ENCODE data around the gene OS9. TPM values are rescaled to one million over a fixed set of nuclear protein-coding genes. Genes with fewer than 3 reads are reported as not detected.

OS9 gene
- total RNA-seq, 1 donor = 211 TPM

GRCh38 chr12:57752668-57753000 is 58.7 kb downstream of the OS9 start:
- H2AFZ ChIP-seq (ENCODE audit: low read length) = peak overlapping the region; percentile 84
- TF ChIP-seq CTCF (IDR thresholded peaks at IDR 0.05; ENCODE audit: extremely low read depth, low read depth, low read length) = no peak
- DNase-seq (ENCODE audit: insufficient read length, low spot score, missing footprints) = no peak
- peaks cover 29% of the 10 kb centered on the region for H3K36me3 ChIP-seq (ENCODE audit: insufficient read depth, low read length)
- no peaks in the 10 kb centered on the region for H4K20me1 ChIP-seq (ENCODE audit: insufficient read depth, low read length)
- H3K27ac ChIP-seq (ENCODE audit: low read depth, low read length) = no peak overlapping the region
- H3K79me2 ChIP-seq (ENCODE audit: insufficient read depth, low read length) = peaks cover 34% of the 10 kb centered on the region
- peak overlapping the region; percentile 85 for H3K4me2 ChIP-seq (ENCODE audit: insufficient read depth, low read length)
- peaks cover 39% of the 10 kb centered on the region for H3K27me3 ChIP-seq (ENCODE audit: insufficient read depth, low read length)
- H3K4me1 ChIP-seq (ENCODE audit: insufficient read depth, low read length) = peaks cover 16% of the 10 kb centered on the region
- peak overlapping the region; percentile 85 for H3K4me3 ChIP-seq (ENCODE audit: insufficient read depth, low read length)
- H3K9me3 ChIP-seq (ENCODE audit: low read depth, low read length) = no peaks in the 10 kb centered on the region

GRCh38 chr12:57753756-57754337 is 59.9 kb downstream of the OS9 start:
- Histone ChIP-seq H3K27me3 (ENCODE audit: insufficient read depth, low read length) (peaks cover 49% of the 10 kb centered on the region), H3K4me3 (ENCODE audit: insufficient read depth, low read length) (no peak overlapping the region), H2AFZ (ENCODE audit: low read length) (no peak overlapping the region), H4K20me1 (ENCODE audit: insufficient read depth, low read length) (no peaks in the 10 kb centered on the region), H3K27ac (ENCODE audit: low read depth, low read length) (no peak overlapping the region), H3K4me2 (ENCODE audit: insufficient read depth, low read length) (no peak overlapping the region), H3K4me1 (ENCODE audit: insufficient read depth, low read length) (peaks cover 16% of the 10 kb centered on the region), H3K9me3 (ENCODE audit: low read depth, low read length) (no peaks in the 10 kb centered on the region), H3K36me3 (ENCODE audit: insufficient read depth, low read length) (peaks cover 20% of the 10 kb centered on the region), H3K79me2 (ENCODE audit: insufficient read depth, low read length) (peaks cover 34% of the 10 kb centered on the region)
- TF ChIP-seq CTCF (IDR thresholded peaks at IDR 0.05; ENCODE audit: extremely low read depth, low read depth, low read length) = no peak
- DNase-seq (ENCODE audit: insufficient read length, low spot score, missing footprints) = peak; percentile 82

GRCh38 chr12:57754411-57755193 is 60.7 kb downstream of the OS9 start, which contains the start of gene MARCHF9:
MARCHF9 (plus strand) TSS chr12:57755103; CDS start chr12:57755529, 426 bp downstream.
- H3K4me2 ChIP-seq (ENCODE audit: insufficient read depth, low read length) = peak within 1 kb of the TSS; percentile 58
- peaks cover 13% of the 10 kb centered on the region for H3K36me3 ChIP-seq (ENCODE audit: insufficient read depth, low read length)
- H3K27me3 ChIP-seq (ENCODE audit: insufficient read depth, low read length) = peaks cover 49% of the 10 kb centered on the region
- H4K20me1 ChIP-seq (ENCODE audit: insufficient read depth, low read length) = no peaks in the 10 kb centered on the region
- H3K27ac ChIP-seq (ENCODE audit: low read depth, low read length) = no peak within 1 kb of the TSS
- H3K4me1 ChIP-seq (ENCODE audit: insufficient read depth, low read length) = peaks cover 16% of the 10 kb centered on the region
- DNase-seq (ENCODE audit: insufficient read length, low spot score, missing footprints) = peak; percentile 83
- H2AFZ ChIP-seq (ENCODE audit: low read length) = no peak within 1 kb of the TSS
- no peaks in the 10 kb centered on the region for H3K9me3 ChIP-seq (ENCODE audit: low read depth, low read length)
- TF ChIP-seq CTCF (IDR thresholded peaks at IDR 0.05; ENCODE audit: extremely low read depth, low read depth, low read length) = no peak
- H3K4me3 ChIP-seq (ENCODE audit: insufficient read depth, low read length) = peak within 1 kb of the TSS; percentile 49
- H3K79me2 ChIP-seq (ENCODE audit: insufficient read depth, low read length) = peaks cover 26% of the 10 kb centered on the region

GRCh38 chr12:57755194-57755453 is 61.2 kb downstream of the OS9 start:
- Histone ChIP-seq H3K4me3 (ENCODE audit: insufficient read depth, low read length) (peak overlapping the region; percentile 32), H2AFZ (ENCODE audit: low read length) (no peak overlapping the region), H3K4me2 (ENCODE audit: insufficient read depth, low read length) (no peak overlapping the region)

More at GRCh38 chr12:57755194-57755453, 61.2 kb downstream of the OS9 start:
- no peaks in the 10 kb centered on the region for H3K9me3 ChIP-seq (ENCODE audit: low read depth, low read length)
- no peak for DNase-seq (ENCODE audit: insufficient read length, low spot score, missing footprints)
- no peak overlapping the region for H3K27ac ChIP-seq (ENCODE audit: low read depth, low read length)
- peaks cover 11% of the 10 kb centered on the region for H3K36me3 ChIP-seq (ENCODE audit: insufficient read depth, low read length)
- H3K79me2 ChIP-seq (ENCODE audit: insufficient read depth, low read length) = peaks cover 22% of the 10 kb centered on the region
- peaks cover 49% of the 10 kb centered on the region for H3K27me3 ChIP-seq (ENCODE audit: insufficient read depth, low read length)
- no peaks in the 10 kb centered on the region for H4K20me1 ChIP-seq (ENCODE audit: insufficient read depth, low read length)
- no peak for TF ChIP-seq CTCF (IDR thresholded peaks at IDR 0.05; ENCODE audit: extremely low read depth, low read depth, low read length)
- H3K4me1 ChIP-seq (ENCODE audit: insufficient read depth, low read length) = peaks cover 16% of the 10 kb centered on the region

Measured in osteoblast (primary cell).